Liver (tissue), 9 donors: ENCODE measurements around the gene ARID4A. TPM values are rescaled to one million over a fixed set of nuclear protein-coding genes. Genes with fewer than 3 reads are reported as not detected.

Experiments used
- DNase-seq: peaks from one replicate; pipeline ENCODE4 v3.0.0-alpha.2; 2017; ENCODE audit warnings: low spot score
- H3K27ac ChIP-seq, 2 donors: one replicate each; pipeline ENCODE4 v1.7.0; 2013; ENCODE audit warnings: inconsistent platforms in 2 of 2, low read length in 2 of 2, control low read depth in 1 of 2, low read depth in 1 of 2, mild to moderate bottlenecking in 1 of 2
- H3K27me3 ChIP-seq, 4 donors: one replicate each; pipeline versions ENCODE4 v1.6.1 to v1.7.0; 2013; ENCODE audit warnings: low read length in 3 of 4, inconsistent platforms in 1 of 4, mild to moderate bottlenecking in 1 of 4, moderate library complexity in 1 of 4; ENCODE audit not compliant: control insufficient read depth in 4 of 4, insufficient read depth in 4 of 4
- H3K36me3 ChIP-seq, 4 donors: one replicate each; pipeline versions ENCODE4 v1.6.1 to v1.7.0; 2013; ENCODE audit warnings: low read length in 3 of 4, mild to moderate bottlenecking in 3 of 4, low read depth in 1 of 4, moderate library complexity in 1 of 4; ENCODE audit not compliant: control insufficient read depth in 4 of 4, insufficient read depth in 3 of 4
- H3K4me1 ChIP-seq, 4 donors: one replicate each; pipeline versions ENCODE4 v1.6.1 to v1.7.0; 2013; ENCODE audit warnings: low read length in 3 of 4, mild to moderate bottlenecking in 3 of 4, moderate library complexity in 1 of 4; ENCODE audit not compliant: control insufficient read depth in 4 of 4, insufficient read depth in 4 of 4
- H3K4me3 ChIP-seq, 3 donors: one replicate each; pipeline versions ENCODE4 v1.6.1 to v1.7.0; 2013; ENCODE audit warnings: low read length in 3 of 3, control low read depth in 1 of 3, low read depth in 1 of 3, mild to moderate bottlenecking in 1 of 3
- H3K9ac ChIP-seq, 2 donors: one replicate each; pipeline ENCODE4 v1.7.0; 2013; ENCODE audit warnings: low read length in 2 of 2, mild to moderate bottlenecking in 2 of 2, moderate library complexity in 2 of 2, control low read depth in 1 of 2, low read depth in 1 of 2
- H3K9me3 ChIP-seq, 4 donors: one replicate each; pipeline versions ENCODE4 v1.6.1 to v1.7.0; 2013; ENCODE audit warnings: low read length in 3 of 4; ENCODE audit not compliant: control insufficient read depth in 4 of 4
- EGR1 ChIP-seq, 2 donors: IDR thresholded peaks; 2 replicates each; pipeline ENCODE4 v1.6.1; 2016 to 2018; ENCODE audit warnings: antibody characterized with exemption in 2 of 2, low read depth in 2 of 2
- FOXA1 ChIP-seq: IDR thresholded peaks from 2 replicates; pipeline ENCODE4 v1.6.1; 2016; ENCODE audit warnings: antibody characterized with exemption
- FOXA2 ChIP-seq: IDR thresholded peaks from 2 replicates; pipeline ENCODE4 v1.6.1; 2016; ENCODE audit warnings: antibody characterized with exemption
- GABPA ChIP-seq, 2 donors: IDR thresholded peaks in 1 of 2; conservative IDR thresholded peaks in 1 of 2; 2 replicates each; pipeline ENCODE4 v1.6.1; 2016; ENCODE audit warnings: antibody characterized with exemption in 2 of 2, mild to moderate bottlenecking in 1 of 2, moderate library complexity in 1 of 2
- HNF4A ChIP-seq, 2 donors: conservative IDR thresholded peaks; 2 replicates each; pipeline ENCODE4 v1.6.1; 2016; ENCODE audit warnings: antibody characterized with exemption in 2 of 2, mild to moderate bottlenecking in 2 of 2
- HNF4G ChIP-seq: IDR thresholded peaks from 2 replicates; pipeline ENCODE4 v1.6.1; 2016; ENCODE audit warnings: antibody characterized with exemption
- JUND ChIP-seq, 2 donors: IDR thresholded peaks; 2 replicates each; pipeline ENCODE4 v1.6.1; 2016; ENCODE audit warnings: antibody characterized with exemption in 2 of 2
- NR2F2 ChIP-seq: IDR thresholded peaks from 2 replicates; pipeline ENCODE4 v1.6.1; 2016; ENCODE audit warnings: antibody characterized with exemption
- RAD21 ChIP-seq, 2 donors: IDR thresholded peaks; 2 replicates each; pipeline ENCODE4 v1.6.1; 2016; ENCODE audit warnings: antibody characterized with exemption in 2 of 2, mild to moderate bottlenecking in 2 of 2
- RXRA ChIP-seq, 2 donors: IDR thresholded peaks; 2 replicates each; pipeline ENCODE4 v1.6.1; 2017 to 2018; ENCODE audit warnings: antibody characterized with exemption in 2 of 2, mild to moderate bottlenecking in 1 of 2
- YY1 ChIP-seq: IDR thresholded peaks from 2 replicates; pipeline ENCODE4 v1.6.1; 2016; ENCODE audit warnings: antibody characterized with exemption, mild to moderate bottlenecking
- WGBS: extraction: QIAGEN DNeasy Blood & Tissue Kit; methylation state at CpG from one replicate; pipeline ENCODE4 v1.1.7; 2013; 5-methylcytosine and 5-hydroxymethylcytosine counted together
- polyA plus RNA-seq, 2 donors: library from polyadenylated mRNA; stranded (reverse) in 1 of 2; unstranded in 1 of 2; fragments of 200-250 nt in 1 of 2; fragments of >200 nt in 1 of 2; fragmentation: Nextera tagmentation in 1 of 2; extraction: Ambion mirVana in 1 of 2; gene quantifications; one replicate each; pipeline versions ENCODE4 v1.2.1 to v1.2.3, GENCODE V29; 2013 to 2015
- total RNA-seq, 2 donors: library from RNA; depleted of rRNA; stranded (reverse); fragments of >200 nt; gene quantifications; one replicate each; pipeline ENCODE4 v1.2.3, GENCODE V29; 2014
- TF ChIP-seq, protein P1 (sequence below): IDR thresholded peaks from 2 replicates; pipeline ENCODE4 v1.6.1; 2016; ENCODE audit warnings: antibody characterized with exemption
- TF ChIP-seq, protein P2 (sequence below): fragments of 150-350 bp; IDR thresholded peaks from 2 replicates; pipeline ENCODE4 v1.5.1; 2017; ENCODE audit warnings: improper control_type of control experiment, low read depth, low read length; ENCODE audit not compliant: missing input control
- TF ChIP-seq, protein P3 (sequence below): IDR thresholded peaks from 2 replicates; pipeline ENCODE4 v1.6.1; 2016; ENCODE audit warnings: antibody characterized with exemption, mild to moderate bottlenecking
- TF ChIP-seq, protein P4 (sequence below): IDR thresholded peaks from 2 replicates; pipeline ENCODE4 v1.6.1; 2016; ENCODE audit warnings: antibody characterized with exemption
- TF ChIP-seq, protein P5 (sequence below): IDR thresholded peaks from 2 replicates; pipeline ENCODE4 v1.6.1; 2016; ENCODE audit warnings: antibody characterized with exemption
- donor health status: healthy.
- donor health status: healthy.
- donor health status: healthy.
- donor health status: healthy.
- donor health status: healthy.

The ARID4A gene
- total and polyA plus RNA-seq, 4 donors: 3.8 to 26.9 (median 12.0) TPM

DNA sequence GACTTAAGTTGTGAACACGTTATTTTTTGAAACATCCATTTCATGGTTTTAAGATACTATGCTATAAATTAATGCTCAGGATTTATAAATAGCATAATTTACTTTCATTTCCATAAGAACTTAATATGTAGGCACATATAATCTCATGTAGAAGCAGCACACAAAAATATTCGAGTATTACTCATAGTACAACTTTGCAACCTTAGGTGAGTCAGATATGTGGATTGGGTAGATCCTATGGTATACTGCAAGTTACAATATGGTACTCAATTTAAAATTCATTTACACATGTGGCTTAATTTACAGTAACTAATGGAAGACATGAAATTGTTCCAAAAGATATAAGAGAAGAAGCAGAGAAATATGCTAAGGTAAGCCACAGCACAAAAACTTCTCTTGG is 27.7 kb upstream of the ARID4A start:
- TF ChIP-seq RAD21 (IDR thresholded peaks at IDR 0.05) (no peak), FOXA1 (no peak), FOXA2 (no peak), RXRA (IDR thresholded peaks at IDR 0.05) (no peak), GABPA (IDR thresholded peaks at IDR 0.05 in 1 of 2, conservative IDR thresholded peaks at IDR 0.05 in 1 of 2) (no peak), YY1 (no peak), EGR1 (IDR thresholded peaks at IDR 0.05; ENCODE audit: low read depth in 2 of 2) (no peak), HNF4A (conservative IDR thresholded peaks at IDR 0.05) (no peak)
- TF ChIP-seq, protein P1, sequence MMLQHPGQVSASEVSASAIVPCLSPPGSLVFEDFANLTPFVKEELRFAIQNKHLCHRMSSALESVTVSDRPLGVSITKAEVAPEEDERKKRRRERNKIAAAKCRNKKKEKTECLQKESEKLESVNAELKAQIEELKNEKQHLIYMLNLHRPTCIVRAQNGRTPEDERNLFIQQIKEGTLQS: no peak
- TF ChIP-seq, protein P2, sequence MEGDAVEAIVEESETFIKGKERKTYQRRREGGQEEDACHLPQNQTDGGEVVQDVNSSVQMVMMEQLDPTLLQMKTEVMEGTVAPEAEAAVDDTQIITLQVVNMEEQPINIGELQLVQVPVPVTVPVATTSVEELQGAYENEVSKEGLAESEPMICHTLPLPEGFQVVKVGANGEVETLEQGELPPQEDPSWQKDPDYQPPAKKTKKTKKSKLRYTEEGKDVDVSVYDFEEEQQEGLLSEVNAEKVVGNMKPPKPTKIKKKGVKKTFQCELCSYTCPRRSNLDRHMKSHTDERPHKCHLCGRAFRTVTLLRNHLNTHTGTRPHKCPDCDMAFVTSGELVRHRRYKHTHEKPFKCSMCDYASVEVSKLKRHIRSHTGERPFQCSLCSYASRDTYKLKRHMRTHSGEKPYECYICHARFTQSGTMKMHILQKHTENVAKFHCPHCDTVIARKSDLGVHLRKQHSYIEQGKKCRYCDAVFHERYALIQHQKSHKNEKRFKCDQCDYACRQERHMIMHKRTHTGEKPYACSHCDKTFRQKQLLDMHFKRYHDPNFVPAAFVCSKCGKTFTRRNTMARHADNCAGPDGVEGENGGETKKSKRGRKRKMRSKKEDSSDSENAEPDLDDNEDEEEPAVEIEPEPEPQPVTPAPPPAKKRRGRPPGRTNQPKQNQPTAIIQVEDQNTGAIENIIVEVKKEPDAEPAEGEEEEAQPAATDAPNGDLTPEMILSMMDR: no peak
- TF ChIP-seq, protein P3, sequence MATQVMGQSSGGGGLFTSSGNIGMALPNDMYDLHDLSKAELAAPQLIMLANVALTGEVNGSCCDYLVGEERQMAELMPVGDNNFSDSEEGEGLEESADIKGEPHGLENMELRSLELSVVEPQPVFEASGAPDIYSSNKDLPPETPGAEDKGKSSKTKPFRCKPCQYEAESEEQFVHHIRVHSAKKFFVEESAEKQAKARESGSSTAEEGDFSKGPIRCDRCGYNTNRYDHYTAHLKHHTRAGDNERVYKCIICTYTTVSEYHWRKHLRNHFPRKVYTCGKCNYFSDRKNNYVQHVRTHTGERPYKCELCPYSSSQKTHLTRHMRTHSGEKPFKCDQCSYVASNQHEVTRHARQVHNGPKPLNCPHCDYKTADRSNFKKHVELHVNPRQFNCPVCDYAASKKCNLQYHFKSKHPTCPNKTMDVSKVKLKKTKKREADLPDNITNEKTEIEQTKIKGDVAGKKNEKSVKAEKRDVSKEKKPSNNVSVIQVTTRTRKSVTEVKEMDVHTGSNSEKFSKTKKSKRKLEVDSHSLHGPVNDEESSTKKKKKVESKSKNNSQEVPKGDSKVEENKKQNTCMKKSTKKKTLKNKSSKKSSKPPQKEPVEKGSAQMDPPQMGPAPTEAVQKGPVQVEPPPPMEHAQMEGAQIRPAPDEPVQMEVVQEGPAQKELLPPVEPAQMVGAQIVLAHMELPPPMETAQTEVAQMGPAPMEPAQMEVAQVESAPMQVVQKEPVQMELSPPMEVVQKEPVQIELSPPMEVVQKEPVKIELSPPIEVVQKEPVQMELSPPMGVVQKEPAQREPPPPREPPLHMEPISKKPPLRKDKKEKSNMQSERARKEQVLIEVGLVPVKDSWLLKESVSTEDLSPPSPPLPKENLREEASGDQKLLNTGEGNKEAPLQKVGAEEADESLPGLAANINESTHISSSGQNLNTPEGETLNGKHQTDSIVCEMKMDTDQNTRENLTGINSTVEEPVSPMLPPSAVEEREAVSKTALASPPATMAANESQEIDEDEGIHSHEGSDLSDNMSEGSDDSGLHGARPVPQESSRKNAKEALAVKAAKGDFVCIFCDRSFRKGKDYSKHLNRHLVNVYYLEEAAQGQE: no peak
- TF ChIP-seq, protein P4, sequence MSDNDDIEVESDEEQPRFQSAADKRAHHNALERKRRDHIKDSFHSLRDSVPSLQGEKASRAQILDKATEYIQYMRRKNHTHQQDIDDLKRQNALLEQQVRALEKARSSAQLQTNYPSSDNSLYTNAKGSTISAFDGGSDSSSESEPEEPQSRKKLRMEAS: no peak
- peaks cover 7 to 51% (median 28%) of the 10 kb centered on the region in 4 donors for H3K36me3 ChIP-seq
- no peak overlapping the region for H3K9ac ChIP-seq
- WGBS: 54% methylated on average over 2 of the region's 2 CpGs
- DNase-seq: no peak
- no peaks in the 10 kb centered on the region for H3K27me3 ChIP-seq
- no peak overlapping the region for H3K27ac ChIP-seq
- H3K9me3 ChIP-seq: no peaks in the 10 kb centered on the region
- no peak overlapping the region for H3K4me3 ChIP-seq
- peaks cover 10 to 47% (median 20%) of the 10 kb centered on the region in 4 donors for H3K4me1 ChIP-seq

DNA sequence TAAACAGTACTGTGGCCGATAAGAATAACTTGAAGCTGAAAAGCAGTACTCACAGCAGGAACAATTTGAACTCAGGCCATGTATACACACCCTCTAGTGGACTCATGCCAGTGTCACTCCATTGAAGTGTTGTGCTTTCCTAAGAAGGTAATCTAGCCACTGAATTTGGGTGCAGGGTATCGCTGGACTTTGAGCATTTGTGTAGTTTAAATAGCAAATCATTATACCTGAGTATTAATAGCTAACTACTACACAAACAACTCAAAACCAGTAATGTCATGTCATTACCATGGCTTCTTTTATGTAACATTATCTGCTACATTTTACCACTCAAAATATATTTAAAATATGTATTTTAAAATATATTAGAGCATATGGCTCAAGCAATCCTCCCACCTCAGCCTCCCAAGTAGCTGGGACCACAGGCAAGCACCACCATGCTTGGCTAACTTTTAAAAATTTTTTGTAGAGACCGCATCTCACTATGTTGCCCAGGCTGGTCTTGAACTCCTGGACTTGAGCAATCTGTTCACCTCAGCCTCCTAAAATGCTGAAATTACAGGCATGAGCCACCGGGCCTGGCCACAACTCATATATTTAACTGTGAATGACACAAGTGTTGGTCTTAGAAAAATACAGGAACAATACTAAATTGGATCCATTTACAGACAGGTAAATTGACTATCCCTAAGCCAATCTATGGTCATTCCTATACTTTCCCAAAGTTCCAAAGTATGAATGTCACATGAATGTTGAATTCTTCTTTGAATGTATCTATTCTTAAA is 25.6 kb upstream of the ARID4A start:
- peaks cover 9 to 38% (median 18%) of the 10 kb centered on the region in 4 donors for H3K36me3 ChIP-seq
- DNase-seq: no peak
- no peaks in the 10 kb centered on the region for H3K27me3 ChIP-seq
- no peaks in the 10 kb centered on the region for H3K9me3 ChIP-seq
- peaks cover 10 to 54% (median 27%) of the 10 kb centered on the region in 4 donors for H3K4me1 ChIP-seq
- no peak overlapping the region for H3K4me3 ChIP-seq
- 30% methylated on average over 4 of the region's 4 CpGs for WGBS
- peak overlapping the region; percentile 68 to 87 for H3K27ac ChIP-seq
- H3K9ac ChIP-seq: peak overlapping the region in 1 of 2 donors; percentile 59
- TF ChIP-seq FOXA1 (peak; percentile 94), JUND (IDR thresholded peaks at IDR 0.05) (peak; percentile 83 to 89), HNF4A (conservative IDR thresholded peaks at IDR 0.05) (peak; percentile 97 to 98), FOXA2 (peak; percentile 96), RXRA (IDR thresholded peaks at IDR 0.05) (peak; percentile 86 to 90), YY1 (peak; percentile 94), NR2F2 (no peak), HNF4G (peak; percentile 95), GABPA (IDR thresholded peaks at IDR 0.05 in 1 of 2, conservative IDR thresholded peaks at IDR 0.05 in 1 of 2) (no peak)
- TF ChIP-seq, protein P1: peak; percentile 54
- TF ChIP-seq, protein P5, sequence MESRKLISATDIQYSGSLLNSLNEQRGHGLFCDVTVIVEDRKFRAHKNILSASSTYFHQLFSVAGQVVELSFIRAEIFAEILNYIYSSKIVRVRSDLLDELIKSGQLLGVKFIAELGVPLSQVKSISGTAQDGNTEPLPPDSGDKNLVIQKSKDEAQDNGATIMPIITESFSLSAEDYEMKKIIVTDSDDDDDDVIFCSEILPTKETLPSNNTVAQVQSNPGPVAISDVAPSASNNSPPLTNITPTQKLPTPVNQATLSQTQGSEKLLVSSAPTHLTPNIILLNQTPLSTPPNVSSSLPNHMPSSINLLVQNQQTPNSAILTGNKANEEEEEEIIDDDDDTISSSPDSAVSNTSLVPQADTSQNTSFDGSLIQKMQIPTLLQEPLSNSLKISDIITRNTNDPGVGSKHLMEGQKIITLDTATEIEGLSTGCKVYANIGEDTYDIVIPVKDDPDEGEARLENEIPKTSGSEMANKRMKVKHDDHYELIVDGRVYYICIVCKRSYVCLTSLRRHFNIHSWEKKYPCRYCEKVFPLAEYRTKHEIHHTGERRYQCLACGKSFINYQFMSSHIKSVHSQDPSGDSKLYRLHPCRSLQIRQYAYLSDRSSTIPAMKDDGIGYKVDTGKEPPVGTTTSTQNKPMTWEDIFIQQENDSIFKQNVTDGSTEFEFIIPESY: peak; percentile 87
- TF ChIP-seq, protein P2: peak; percentile 54
- TF ChIP-seq, protein P4: peak; percentile 67
